IMR-90 (cell line): ENCODE results near the gene TTL. TPM values are rescaled to one million over a fixed set of nuclear protein-coding genes. Genes with fewer than 3 reads are reported as not detected.

ENCODE experiments used
- ATAC-seq: fragments of 200-7000 bp; cut with Tn5 transposase; 2 replicates; pipeline ENCODE4 v1.9.1; 2020; ENCODE audit warnings: low read depth, mild to moderate bottlenecking, moderate library complexity
- BruUV-seq: library from RNA; stranded (reverse); fragments of 400-500 nt; replicated peaks from 2 replicates; lab custom pipeline; 2021; lab: Mats Ljungman, UMichigan
- CTCF ChIA-PET: fragments of 300-600 bp; formaldehyde crosslinking; extraction: SDS; loops from one replicate; lab custom pipeline; 2021; ENCODE audit warnings: antibody characterized with exemption; lab: Yijun Ruan, JAX
- POLR2A ChIA-PET: fragments of 300-600 bp; sonication (Branson Sonifier 250); formaldehyde crosslinking; loops from one replicate; lab custom pipeline; 2022; ENCODE audit warnings: antibody characterized with exemption; ENCODE audit not compliant: unreplicated experiment; lab: Charles Lee
- DNase-seq: peaks from one replicate; pipeline ENCODE4 v3.0.0; 2013
- H2AFZ ChIP-seq: replicated peaks from 2 replicates; pipeline ENCODE3; 2013; ENCODE audit warnings: low read length, mild to moderate bottlenecking; ENCODE audit not compliant: poor library complexity
- H2AK5ac ChIP-seq: 2 replicates; pipeline ENCODE4 v1.6.1; 2013; ENCODE audit warnings: low read depth, low read length, inconsistent platforms
- H2AK9ac ChIP-seq: replicated peaks from 2 replicates; pipeline ENCODE3; 2013; ENCODE audit warnings: mild to moderate bottlenecking, low read depth, low read length, moderate library complexity; ENCODE audit not compliant: poor library complexity
- H2BK120ac ChIP-seq: 2 replicates; pipeline ENCODE4 v1.6.1; 2013; ENCODE audit warnings: low read depth, low read length, inconsistent platforms
- H2BK15ac ChIP-seq: 3 replicates; pipeline ENCODE4 v1.6.1; 2013; ENCODE audit warnings: low read depth, low read length, inconsistent platforms
- H2BK20ac ChIP-seq: 2 replicates; pipeline ENCODE4 v1.6.1; 2013; ENCODE audit warnings: low read depth, mild to moderate bottlenecking, inconsistent platforms, low read length, moderate library complexity
- H2BK5ac ChIP-seq: 2 replicates; pipeline ENCODE4 v1.6.1; 2013; ENCODE audit warnings: mild to moderate bottlenecking, low read depth, low read length, inconsistent platforms; ENCODE audit not compliant: poor library complexity, severe bottlenecking
- H3K14ac ChIP-seq: replicated peaks from 2 replicates; pipeline ENCODE4 v1.6.1; 2013; ENCODE audit warnings: low read depth, low read length, inconsistent platforms
- H3K18ac ChIP-seq: 2 replicates; pipeline ENCODE4 v1.6.1; 2013; ENCODE audit warnings: low read depth, low read length, control low read depth
- H3K23ac ChIP-seq: 2 replicates; pipeline ENCODE4 v1.6.1; 2013; ENCODE audit warnings: low read depth, low read length, inconsistent platforms
- H3K27ac ChIP-seq: 2 replicates; pipeline ENCODE4 v1.5.1; 2013; ENCODE audit warnings: mild to moderate bottlenecking, control low read depth, low read length; ENCODE audit not compliant: insufficient read depth
- H3K27me3 ChIP-seq: 2 replicates; pipeline ENCODE4 v1.6.1; 2013; ENCODE audit warnings: low read length; ENCODE audit not compliant: control insufficient read depth, insufficient read depth
- H3K36me3 ChIP-seq: 2 replicates; pipeline ENCODE4 v1.6.1; 2013; ENCODE audit warnings: low read length, mixed read lengths; ENCODE audit not compliant: control insufficient read depth, insufficient read depth
- H3K4ac ChIP-seq: 2 replicates; pipeline ENCODE4 v1.6.1; 2013; ENCODE audit warnings: low read depth, low read length, inconsistent platforms
- H3K4me1 ChIP-seq: 2 replicates; pipeline ENCODE4 v1.6.1; 2013; ENCODE audit warnings: low read length, mixed read lengths; ENCODE audit not compliant: control insufficient read depth, insufficient read depth
- H3K4me2 ChIP-seq: 2 replicates; pipeline ENCODE4 v1.6.1; 2013; ENCODE audit warnings: low read depth, mild to moderate bottlenecking, control low read depth, low read length, moderate library complexity
- H3K4me3 ChIP-seq: 2 replicates; pipeline ENCODE4 v1.5.1; 2013; ENCODE audit warnings: low read depth, mild to moderate bottlenecking, control low read depth, low read length, moderate library complexity; ENCODE audit not compliant: insufficient read depth
- H3K56ac ChIP-seq: 2 replicates; pipeline ENCODE4 v1.6.1; 2013; ENCODE audit warnings: low read length, inconsistent platforms; ENCODE audit not compliant: insufficient read depth; ENCODE audit errors: extremely low read depth
- H3K79me1 ChIP-seq, 2 experiments: 2 replicates each; pipeline ENCODE4 v1.6.1; 2013; ENCODE audit warnings: low read length in 2 of 2, inconsistent platforms in 1 of 2, low read depth in 1 of 2
- H3K9ac ChIP-seq: 2 replicates; pipeline ENCODE4 v1.6.1; 2013; ENCODE audit warnings: low read depth, low read length, control low read depth
- H3K9me1 ChIP-seq: 2 replicates; pipeline ENCODE4 v1.6.1; 2013; ENCODE audit warnings: low read length, inconsistent platforms; ENCODE audit not compliant: insufficient read depth
- H3K9me3 ChIP-seq: 2 replicates; pipeline ENCODE4 v1.6.1; 2013; ENCODE audit warnings: low read length; ENCODE audit not compliant: control insufficient read depth, insufficient read depth
- H4K20me1 ChIP-seq: 2 replicates; pipeline ENCODE4 v1.6.1; 2013; ENCODE audit warnings: low read length, inconsistent platforms; ENCODE audit not compliant: insufficient read depth
- H4K5ac ChIP-seq: 2 replicates; pipeline ENCODE4 v1.6.1; 2013; ENCODE audit warnings: mild to moderate bottlenecking, low read depth, low read length, control low read depth
- H4K8ac ChIP-seq, 2 experiments: 2 replicates each; pipeline ENCODE4 v1.6.1; 2013; ENCODE audit warnings: low read depth in 2 of 2, low read length in 2 of 2, control low read depth in 1 of 2, inconsistent platforms in 1 of 2
- H4K91ac ChIP-seq: 2 replicates; pipeline ENCODE4 v1.6.1; 2013; ENCODE audit warnings: low read depth, low read length, inconsistent platforms; ENCODE audit not compliant: insufficient read depth
- SMC3 ChIP-seq: fragments of 150-350 bp; IDR thresholded peaks from 2 replicates; pipeline ENCODE4 v1.6.1; 2016; ENCODE audit warnings: low read depth, mild to moderate bottlenecking, antibody characterized with exemption, low read length, moderate library complexity
- WGBS, 2 experiments: methylation state at CpG; one replicate each; pipeline versions ENCODE4 v1.1.5 to v1.1.7; 2013; ENCODE audit warnings: missing lambda C conversion rate in 2 of 2; ENCODE audit not compliant: insufficient read length in 1 of 2; ENCODE audit errors: extremely low coverage in 2 of 2; 5-methylcytosine and 5-hydroxymethylcytosine counted together
- dilution Hi-C: fragments of 300-500 bp; cut with HindIII; formaldehyde crosslinking; loops from one replicate; pipeline ENCODE4 v1.14.3; 2018; ENCODE audit warnings: low sequenced_read_pairs; ENCODE audit not compliant: unreplicated experiment
- in situ Hi-C: fragments of 300-500 bp; cut with MboI; formaldehyde crosslinking; loops from 3 replicates; pipeline ENCODE4 v1.14.3; 2019; ENCODE audit warnings: low sequenced_read_pairs, inconsistent platforms, mixed read lengths
- intact Hi-C: fragments of 100-400 bp; cut with micrococcal nuclease; formaldehyde crosslinking; loops from 2 replicates; pipeline ENCODE4 v1.10.0; 2022
- polyA plus RNA-seq, 3 experiments: library from polyadenylated mRNA; depleted of rRNA; stranded (reverse); fragments of >200 nt; gene quantifications; 2 replicates each; pipeline ENCODE4 v1.2.3, GENCODE V29; 2012; ENCODE audit warnings: low replicate concordance in 1 of 3
- total RNA-seq: library from RNA; depleted of rRNA; stranded (reverse); fragments of >200 nt; gene quantifications from 2 replicates; pipeline ENCODE4 v1.2.3, GENCODE V29; 2012

The TTL gene
- total and polyA plus RNA-seq, 2 of the 4 experiments (the other 2 are of a cell fraction) = 18.2 to 36.2 TPM

- dilution Hi-C loops = no loop called here
- in situ Hi-C loops = no loop called here
- Histone ChIP-seq H3K4me3 (no peak overlapping the region), H3K9me1 (0 out of 2 replicates have a peak, but pooled peaks cover 2% of the 10 kb centered on the region), H2BK15ac (no peak overlapping the region), H3K36me3 (peaks cover 18% of the 10 kb centered on the region), H3K14ac (no peak overlapping the region), H3K27me3 (no peaks in the 10 kb centered on the region), H3K9ac (no peak overlapping the region), H3K9me3 (no peaks in the 10 kb centered on the region), H4K5ac (no peak overlapping the region), H4K20me1 (no peaks in the 10 kb centered on the region), H3K4ac (no peak overlapping the region), H4K8ac (no peak overlapping the region), H2BK5ac (no peak overlapping the region), H3K18ac (no peak overlapping the region), H3K27ac (no peak overlapping the region), H2BK20ac (no peak overlapping the region), H3K23ac (no peak overlapping the region), H3K4me2 (no peak overlapping the region), H2AFZ (no peak overlapping the region), H2AK5ac (no peak overlapping the region), H2BK120ac (no peak overlapping the region), H3K56ac (no peak overlapping the region), H4K91ac (no peak overlapping the region), H3K79me1 (peaks cover 3 to 14% of the 10 kb centered on the region in 2 experiments; a peak in 3 of 4 replicates), H2AK9ac (no peak overlapping the region), H3K4me1 (no peaks in the 10 kb centered on the region)
- CTCF ChIA-PET = no interaction called here
- no peak for DNase-seq
- WGBS, 2 experiments = no CpG with 5 or more reads among the region's 2 CpGs
- no TSS peak for BruUV-seq
- ATAC-seq = no peak
- POLR2A ChIA-PET = no interaction called here
- TF ChIP-seq SMC3 = no peak
- intact Hi-C loops = no loop called here
Measured at GRCh38 chr2:112548980-112549379, 67.0 kb downstream of the TTL start.
